Activated T-cell treated with anti-CD3 and anti-CD28 coated beads, Interleukin-2, amount 50 U/mL, for 72 hours (primary cell): ENCODE data around the gene SLC18A2. TPM values are rescaled to one million over a fixed set of nuclear protein-coding genes. Genes with fewer than 3 reads are reported as not detected.

Experiments
- ATAC-seq, 2 donors: fragments of 150-1000 bp; cut with Tn5 transposase; replicated peaks in 1 of 2; 2 replicates each; pipeline ENCODE4 v1.10.0; 2021; ENCODE audit warnings: moderate library complexity in 2 of 2, mild to moderate bottlenecking in 1 of 2
- DNase-seq, 2 donors: peaks; one replicate each; pipeline ENCODE4 v3.0.0; 2021 to 2022; ENCODE audit warnings: mixed read lengths in 1 of 2
- H3K27ac Mint-ChIP-seq: one replicate; pipeline ENCODE4 v1.8.0; 2022; ENCODE audit warnings: mild to moderate bottlenecking, moderate library complexity, mixed read lengths
- H3K27me3 Mint-ChIP-seq: one replicate; pipeline ENCODE4 v1.8.0; 2022; ENCODE audit warnings: low read depth, mixed read lengths
- H3K36me3 Mint-ChIP-seq, 2 donors: one replicate each; pipeline ENCODE4 v1.8.0; 2022; ENCODE audit warnings: mixed read lengths in 2 of 2, mild to moderate bottlenecking in 1 of 2; ENCODE audit not compliant: insufficient read depth in 2 of 2
- H3K4me1 Mint-ChIP-seq: one replicate; pipeline ENCODE4 v1.8.0; 2022; ENCODE audit warnings: low read depth, mixed read lengths
- H3K4me3 Mint-ChIP-seq, 2 donors: one replicate each; pipeline ENCODE4 v1.8.0; 2022; ENCODE audit warnings: mild to moderate bottlenecking in 2 of 2, mixed read lengths in 2 of 2, moderate library complexity in 2 of 2
- H3K9me3 Mint-ChIP-seq, 2 donors: one replicate each; pipeline ENCODE4 v1.8.0; 2022; ENCODE audit warnings: mixed read lengths in 2 of 2
- total RNA-seq, 2 donors: library from RNA; stranded (reverse); gene quantifications; one replicate each; pipeline ENCODE4 v1.2.3, GENCODE V29; 2022

The SLC18A2 gene
- total RNA-seq, 2 donors from 2014 or later = 0.12 TPM; not detected in 1

GRCh38 chr10:117261501-117261900 lies 20.6 kb downstream of the SLC18A2 start:
- DNase-seq (no peak), ATAC-seq (no peak)
- no peak overlapping the region for H3K27ac Mint-ChIP-seq
- no peaks in the 10 kb centered on the region for H3K36me3 Mint-ChIP-seq
- H3K27me3 Mint-ChIP-seq = peaks cover 28% of the 10 kb centered on the region
- H3K4me1 Mint-ChIP-seq = peaks cover 6% of the 10 kb centered on the region
- no peak overlapping the region for H3K4me3 Mint-ChIP-seq
- H3K9me3 Mint-ChIP-seq = no peaks in the 10 kb centered on the region

GRCh38 chr10:117262291-117262902 lies 21.5 kb downstream of the SLC18A2 start:
- Mint-ChIP-seq H3K4me1 (peaks cover 6% of the 10 kb centered on the region), H3K4me3 (no peak overlapping the region), H3K36me3 (no peaks in the 10 kb centered on the region), H3K27me3 (peaks cover 28% of the 10 kb centered on the region), H3K9me3 (no peaks in the 10 kb centered on the region), H3K27ac (no peak overlapping the region)
- DNase-seq = no peak
- no peak for ATAC-seq

GRCh38 chr10:117262903-117263293 lies 22.0 kb downstream of the SLC18A2 start:
- Mint-ChIP-seq H3K9me3 (no peaks in the 10 kb centered on the region), H3K27me3 (peaks cover 28% of the 10 kb centered on the region), H3K36me3 (no peaks in the 10 kb centered on the region), H3K4me3 (no peak overlapping the region), H3K4me1 (peaks cover 6% of the 10 kb centered on the region), H3K27ac (no peak overlapping the region)
- no peak for DNase-seq
- ATAC-seq = no peak

DNA sequence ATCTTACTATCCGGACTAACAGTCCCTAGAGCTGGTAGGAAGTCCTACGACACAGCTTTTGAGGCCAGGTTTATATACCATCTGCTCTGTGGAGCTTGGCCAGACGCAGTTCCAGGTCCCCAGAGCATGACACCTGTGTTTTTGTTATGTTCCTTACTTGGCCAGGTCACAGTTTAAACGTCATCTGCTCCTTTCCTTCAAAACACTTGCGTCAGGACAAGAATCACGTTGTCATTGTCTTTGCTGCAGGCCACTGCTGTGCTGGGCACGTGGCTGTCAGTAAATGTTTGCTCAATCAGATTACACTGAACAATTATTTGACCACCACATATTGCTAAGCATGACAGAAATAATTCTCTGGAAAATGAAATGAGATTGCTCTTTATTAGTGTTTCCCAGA lies 23.9 kb downstream of the SLC18A2 start:
- no peak overlapping the region for H3K27ac Mint-ChIP-seq
- H3K4me1 Mint-ChIP-seq = no peaks in the 10 kb centered on the region
- H3K27me3 Mint-ChIP-seq = peaks cover 16% of the 10 kb centered on the region
- DNase-seq = no peak
- no peaks in the 10 kb centered on the region for H3K9me3 Mint-ChIP-seq
- no peak for ATAC-seq
- no peak overlapping the region for H3K4me3 Mint-ChIP-seq
- H3K36me3 Mint-ChIP-seq = no peaks in the 10 kb centered on the region

DNA sequence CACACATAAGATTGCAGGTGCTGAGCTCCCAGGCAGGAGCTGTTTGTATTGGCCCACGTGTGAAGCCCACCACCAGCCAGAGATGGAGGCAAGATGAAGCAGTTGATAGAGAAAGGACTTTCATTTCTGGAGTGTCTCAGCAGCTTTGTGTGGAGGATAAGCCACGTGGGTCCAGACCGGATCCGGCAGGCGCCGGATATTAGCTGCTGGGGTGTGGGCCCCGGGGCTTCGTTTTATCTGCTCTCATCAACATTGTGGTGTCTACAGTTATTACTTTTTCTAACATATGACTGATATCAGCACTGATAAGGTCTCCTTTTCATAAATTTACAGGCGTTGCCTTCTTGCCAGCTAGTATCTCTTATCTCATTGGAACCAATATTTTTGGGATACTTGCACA lies 25.5 kb downstream of the SLC18A2 start:
- peaks cover 7% of the 10 kb centered on the region for H3K27me3 Mint-ChIP-seq
- ATAC-seq (peak in 1 of 2 donors; percentile 30), DNase-seq (no peak)
- no peaks in the 10 kb centered on the region for H3K4me1 Mint-ChIP-seq
- H3K4me3 Mint-ChIP-seq = no peak overlapping the region
- no peak overlapping the region for H3K27ac Mint-ChIP-seq
- no peaks in the 10 kb centered on the region for H3K36me3 Mint-ChIP-seq
- no peaks in the 10 kb centered on the region for H3K9me3 Mint-ChIP-seq

GRCh38 chr10:117266812-117267211 lies 25.9 kb downstream of the SLC18A2 start:
- ATAC-seq (no peak), DNase-seq (no peak)
- Mint-ChIP-seq H3K27ac (no peak overlapping the region), H3K9me3 (no peaks in the 10 kb centered on the region), H3K4me1 (no peaks in the 10 kb centered on the region), H3K36me3 (no peaks in the 10 kb centered on the region), H3K27me3 (peaks cover 3% of the 10 kb centered on the region), H3K4me3 (no peak overlapping the region)

DNA sequence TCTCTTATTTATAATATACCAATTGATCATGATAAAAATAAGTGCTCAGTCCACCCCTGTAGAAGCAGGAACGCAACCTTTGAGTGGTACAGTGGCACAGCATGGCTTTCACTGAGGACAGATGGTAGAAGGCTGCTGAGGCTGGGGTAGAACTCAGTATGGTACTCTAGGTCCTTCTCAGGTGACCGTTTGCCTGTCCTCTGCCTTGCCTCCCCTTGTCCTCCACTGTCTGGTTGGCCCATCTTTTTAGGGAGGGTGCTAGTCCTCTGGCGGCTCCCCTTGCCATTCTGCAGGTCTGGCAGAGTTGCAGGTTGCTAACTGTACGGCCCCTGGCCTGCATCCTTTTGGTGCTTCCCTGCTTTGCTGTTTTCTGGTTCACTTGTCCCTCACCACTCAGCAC lies 27.3 kb downstream of the SLC18A2 start:
- Mint-ChIP-seq H3K4me1 (no peaks in the 10 kb centered on the region), H3K9me3 (no peaks in the 10 kb centered on the region), H3K27ac (no peak overlapping the region), H3K27me3 (no peaks in the 10 kb centered on the region), H3K4me3 (no peak overlapping the region), H3K36me3 (no peaks in the 10 kb centered on the region)
- ATAC-seq (no peak), DNase-seq (no peak)

DNA sequence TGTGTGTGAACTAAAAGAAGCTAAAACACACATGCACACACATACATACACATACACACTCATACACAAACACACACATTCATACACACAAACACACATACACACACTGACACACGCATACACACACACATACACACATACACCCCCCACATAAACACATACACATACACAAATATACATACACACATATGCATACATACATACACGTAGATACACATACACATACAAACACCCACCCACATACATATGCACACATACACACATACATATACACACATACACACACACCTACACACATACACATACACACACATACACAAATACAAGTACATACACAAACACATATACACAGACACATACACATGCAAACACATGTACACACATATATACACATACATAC lies 28.0 kb downstream of the SLC18A2 start:
- H3K9me3 Mint-ChIP-seq = no peaks in the 10 kb centered on the region
- H3K36me3 Mint-ChIP-seq = no peaks in the 10 kb centered on the region
- ATAC-seq = no peak
- no peaks in the 10 kb centered on the region for H3K27me3 Mint-ChIP-seq
- H3K4me1 Mint-ChIP-seq = no peaks in the 10 kb centered on the region
- DNase-seq = no peak
- no peak overlapping the region for H3K27ac Mint-ChIP-seq
- no peak overlapping the region for H3K4me3 Mint-ChIP-seq

GRCh38 chr10:117271427-117271826 lies 30.5 kb downstream of the SLC18A2 start:
- Mint-ChIP-seq H3K4me3 (no peak overlapping the region), H3K36me3 (no peaks in the 10 kb centered on the region), H3K9me3 (no peaks in the 10 kb centered on the region), H3K27ac (no peak overlapping the region), H3K4me1 (no peaks in the 10 kb centered on the region), H3K27me3 (no peaks in the 10 kb centered on the region)
- DNase-seq (no peak), ATAC-seq (no peak)

DNA sequence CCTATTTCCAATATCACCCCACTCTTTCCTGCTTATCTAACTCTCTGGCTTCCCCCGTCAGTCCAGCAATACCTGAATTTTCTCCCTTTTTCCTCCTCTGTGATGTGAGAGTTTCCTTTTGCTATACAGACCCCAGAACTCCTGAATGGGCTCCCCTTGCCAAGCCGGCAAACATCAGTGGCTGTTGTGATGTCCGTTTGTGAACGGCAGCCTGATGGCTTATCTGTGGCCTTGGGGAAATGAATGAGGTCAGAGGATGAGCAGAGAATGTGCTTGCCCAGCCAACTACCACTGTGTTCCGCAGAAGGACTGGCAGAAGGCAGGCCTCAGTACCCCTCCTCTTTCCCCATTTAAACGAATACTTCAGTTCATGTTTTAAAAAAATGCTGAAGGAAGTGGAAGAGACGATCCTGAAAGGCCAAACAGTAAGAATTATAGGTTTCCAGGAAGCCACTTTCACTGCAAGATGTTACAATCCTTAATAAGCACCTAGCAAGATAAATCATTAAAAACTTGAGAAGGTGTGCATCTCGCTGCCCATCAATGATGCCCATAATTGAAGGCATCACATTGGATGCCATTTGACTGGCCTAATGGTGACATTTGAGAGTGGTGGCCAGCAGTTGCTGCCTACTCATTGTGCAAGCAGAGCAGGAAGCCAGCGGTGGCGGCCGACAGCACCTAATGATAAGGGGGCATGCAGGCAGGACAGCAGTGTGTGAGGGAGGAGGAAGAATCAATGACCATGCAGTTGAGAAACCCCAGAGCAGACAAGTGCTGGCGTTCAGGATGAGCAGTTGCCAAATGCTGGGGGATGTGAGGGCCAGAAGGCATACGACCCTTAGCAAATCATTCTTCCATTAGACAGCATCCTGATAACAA lies 31.5 kb downstream of the SLC18A2 start:
- Mint-ChIP-seq H3K4me1 (no peaks in the 10 kb centered on the region), H3K9me3 (no peaks in the 10 kb centered on the region), H3K27me3 (no peaks in the 10 kb centered on the region), H3K27ac (no peak overlapping the region), H3K4me3 (no peak overlapping the region), H3K36me3 (no peaks in the 10 kb centered on the region)
- no peak for DNase-seq
- no peak for ATAC-seq

DNA sequence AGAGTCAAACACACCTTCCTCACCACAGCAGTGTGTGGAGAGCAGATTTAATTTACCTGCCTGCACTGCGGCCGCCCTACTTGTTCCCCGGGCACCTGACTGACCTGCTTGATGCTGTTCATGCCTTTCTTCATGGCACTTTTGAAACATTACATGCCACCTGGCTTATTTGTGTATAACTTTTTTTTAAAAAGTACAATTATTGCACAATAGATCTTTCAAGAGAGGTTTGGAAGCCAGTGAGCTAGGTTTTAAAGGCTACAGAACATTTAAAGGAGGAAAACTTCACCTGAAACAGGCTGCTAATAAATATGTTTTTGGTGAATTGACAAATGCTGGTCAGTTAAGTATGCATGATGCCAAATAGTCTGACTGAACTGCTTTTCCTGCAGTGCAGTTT lies 33.1 kb downstream of the SLC18A2 start:
- Mint-ChIP-seq H3K4me1 (no peaks in the 10 kb centered on the region), H3K4me3 (no peak overlapping the region), H3K27me3 (no peaks in the 10 kb centered on the region), H3K9me3 (no peaks in the 10 kb centered on the region), H3K27ac (no peak overlapping the region), H3K36me3 (no peaks in the 10 kb centered on the region)
- ATAC-seq (no peak), DNase-seq (no peak)

DNA sequence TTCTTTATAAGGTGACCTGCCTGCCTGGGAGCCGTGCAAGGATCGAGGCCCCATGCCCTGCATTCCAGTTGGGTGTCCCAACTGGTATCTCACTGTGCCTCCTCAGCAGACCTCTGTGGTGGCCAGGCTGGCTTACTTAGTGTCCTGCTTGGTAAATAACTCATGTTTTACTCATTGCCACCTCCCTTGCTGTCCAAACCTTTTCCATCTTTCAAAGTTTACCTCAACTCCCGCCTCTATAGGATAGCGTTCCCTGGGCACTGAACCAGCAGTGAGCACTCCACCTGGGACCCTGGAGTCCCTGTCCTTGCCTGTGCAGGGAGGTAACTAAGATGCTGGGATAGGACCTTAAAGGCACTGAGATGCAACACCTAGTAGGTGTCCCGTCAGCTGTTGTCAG lies 33.6 kb downstream of the SLC18A2 start:
- no peaks in the 10 kb centered on the region for H3K27me3 Mint-ChIP-seq
- H3K4me1 Mint-ChIP-seq = no peaks in the 10 kb centered on the region
- no peaks in the 10 kb centered on the region for H3K36me3 Mint-ChIP-seq
- H3K9me3 Mint-ChIP-seq = no peaks in the 10 kb centered on the region
- H3K27ac Mint-ChIP-seq = no peak overlapping the region
- no peak for DNase-seq
- no peak for ATAC-seq
- H3K4me3 Mint-ChIP-seq = no peak overlapping the region

GRCh38 chr10:117275121-117275520 lies 34.2 kb downstream of the SLC18A2 start:
- Mint-ChIP-seq H3K27ac (no peak overlapping the region), H3K4me1 (no peaks in the 10 kb centered on the region), H3K4me3 (no peak overlapping the region), H3K27me3 (no peaks in the 10 kb centered on the region), H3K9me3 (no peaks in the 10 kb centered on the region), H3K36me3 (no peaks in the 10 kb centered on the region)
- DNase-seq (no peak), ATAC-seq (no peak)

GRCh38 chr10:117277675-117278074 lies 36.8 kb downstream of the SLC18A2 start:
- ATAC-seq = no peak

More at GRCh38 chr10:117277675-117278074, 36.8 kb downstream of the SLC18A2 start:
- DNase-seq = no peak
- Mint-ChIP-seq H3K4me3 (no peak overlapping the region), H3K27ac (no peak overlapping the region), H3K36me3 (no peaks in the 10 kb centered on the region), H3K9me3 (no peaks in the 10 kb centered on the region), H3K4me1 (no peaks in the 10 kb centered on the region), H3K27me3 (no peaks in the 10 kb centered on the region)
